Stimulated activated CD8-positive, alpha-beta memory T cell treated with anti-CD3 and anti-CD28 coated beads, Interleukin-7, amount 100 ng/mL, for 4 hours (primary cell): ENCODE results near the gene ATP8A2.

ENCODE experiments used
- DNase-seq, 2 donors: peaks; one replicate each; pipeline ENCODE4 v3.0.0-alpha.2; 2020; ENCODE audit warnings: low read depth in 2 of 2

Gene ATP8A2

GRCh38 chr13:25848812-25849745 is 477.3 kb downstream of the ATP8A2 start:
- no peak for DNase-seq

GRCh38 chr13:25857830-25858229 is 486.1 kb downstream of the ATP8A2 start:
- no peak for DNase-seq

GRCh38 chr13:25859528-25859927 is 487.8 kb downstream of the ATP8A2 start:
- no peak for DNase-seq

- no peak for DNase-seq
These were observed 488.5 kb downstream of the ATP8A2 start for GRCh38 chr13:25860265-25860664.

GRCh38 chr13:25860862-25861261 is 489.1 kb downstream of the ATP8A2 start:
- DNase-seq, result no peak

GRCh38 chr13:25862156-25862555 is 490.4 kb downstream of the ATP8A2 start:
- DNase-seq, result no peak

- DNase-seq, result no peak
These were observed 492.3 kb downstream of the ATP8A2 start for GRCh38 chr13:25864116-25864515.

GRCh38 chr13:25864936-25865335 is 493.2 kb downstream of the ATP8A2 start:
- DNase-seq, result no peak

- DNase-seq, result no peak
These were observed 493.6 kb downstream of the ATP8A2 start for GRCh38 chr13:25865391-25865790.

- no peak for DNase-seq
These were observed 495.3 kb downstream of the ATP8A2 start for GRCh38 chr13:25867038-25867437.

GRCh38 chr13:25868490-25868889 is 496.7 kb downstream of the ATP8A2 start:
- DNase-seq, result no peak

- no peak for DNase-seq
These were observed 498.2 kb downstream of the ATP8A2 start for GRCh38 chr13:25869941-25870340.

- no peak for DNase-seq
These were observed 499.8 kb downstream of the ATP8A2 start for GRCh38 chr13:25871389-25872125.

- DNase-seq, result no peak
These were observed 500.9 kb downstream of the ATP8A2 start for GRCh38 chr13:25872481-25873241.

- DNase-seq, result no peak
These were observed 501.5 kb downstream of the ATP8A2 start for GRCh38 chr13:25873242-25873612.

- no peak for DNase-seq
These were observed 502.4 kb downstream of the ATP8A2 start for GRCh38 chr13:25874064-25874737.

- peak; percentile 14 to 34 for DNase-seq
These were observed 503.1 kb downstream of the ATP8A2 start for GRCh38 chr13:25874907-25875306.

- no peak for DNase-seq
These were observed 504.5 kb downstream of the ATP8A2 start for GRCh38 chr13:25876247-25876646.

GRCh38 chr13:25879466-25879865 is 507.7 kb downstream of the ATP8A2 start:
- DNase-seq, result no peak

GRCh38 chr13:25881136-25881926 is 509.6 kb downstream of the ATP8A2 start:
- no peak for DNase-seq

GRCh38 chr13:25881971-25882451 is 510.2 kb downstream of the ATP8A2 start:
- DNase-seq, result no peak
